Neural progenitor cell (in vitro differentiated cells): ENCODE measurements around the gene PTGDR. TPM values are rescaled to one million over a fixed set of nuclear protein-coding genes. Genes with fewer than 3 reads are reported as not detected.

Experiments used
- DNase-seq: peaks from one replicate; pipeline ENCODE4 v3.0.0-alpha.2; 2016; ENCODE audit warnings: low spot score
- H2AFZ ChIP-seq: fragments of 200-600 bp; sonication (generic); replicated peaks from 2 replicates; pipeline ENCODE4 v1.6.1; 2016; ENCODE audit warnings: antibody characterized with exemption
- H3F3A ChIP-seq: fragments of 200-600 bp; sonication (generic); 2 replicates; pipeline ENCODE4 v1.6.1; 2016; ENCODE audit warnings: antibody characterized with exemption, low read depth
- H3K27ac ChIP-seq: fragments of 200-600 bp; sonication (generic); 2 replicates; pipeline ENCODE4 v1.5.1; 2016; ENCODE audit warnings: mild to moderate bottlenecking
- H3K27me3 ChIP-seq: fragments of 200-600 bp; sonication (generic); 2 replicates; pipeline ENCODE4 v1.6.1; 2016; ENCODE audit warnings: mild to moderate bottlenecking, moderate library complexity
- H3K36me3 ChIP-seq: fragments of 200-600 bp; sonication (generic); 2 replicates; pipeline ENCODE4 v1.5.1; 2016
- H3K4me1 ChIP-seq: fragments of 200-600 bp; sonication (generic); 2 replicates; pipeline ENCODE4 v1.6.1; 2016; ENCODE audit warnings: mixed run types
- H3K4me2 ChIP-seq: fragments of 200-600 bp; sonication (generic); 2 replicates; pipeline ENCODE4 v1.6.1; 2016
- H3K4me3 ChIP-seq: fragments of 200-600 bp; sonication (generic); 2 replicates; pipeline ENCODE4 v1.5.1; 2016
- H3K79me2 ChIP-seq: fragments of 200-600 bp; sonication (generic); 2 replicates; pipeline ENCODE4 v1.6.1; 2016; ENCODE audit warnings: low read depth
- H3K9ac ChIP-seq: fragments of 200-600 bp; sonication (generic); 2 replicates; pipeline ENCODE4 v1.6.1; 2016
- H3K9me3 ChIP-seq: fragments of 200-600 bp; sonication (generic); 2 replicates; pipeline ENCODE4 v1.5.1; 2016; ENCODE audit warnings: low read depth
- H4K20me1 ChIP-seq: fragments of 200-600 bp; sonication (generic); 2 replicates; pipeline ENCODE4 v1.6.1; 2016; ENCODE audit warnings: low read depth
- H3K27ac Mint-ChIP-seq: 3 replicates; pipeline ENCODE4 v1.8.0; 2021; ENCODE audit warnings: mixed read lengths
- H3K27me3 Mint-ChIP-seq: 2 replicates; pipeline ENCODE4 v1.8.0; 2022; ENCODE audit warnings: low read depth, mild to moderate bottlenecking, inconsistent platforms, moderate library complexity, mixed read lengths; ENCODE audit not compliant: insufficient read depth
- H3K36me3 Mint-ChIP-seq: 3 replicates; pipeline ENCODE4 v1.8.0; 2021; ENCODE audit warnings: mixed read lengths
- H3K4me1 Mint-ChIP-seq: 3 replicates; pipeline ENCODE4 v1.8.0; 2021; ENCODE audit warnings: mixed read lengths
- H3K4me3 Mint-ChIP-seq: 3 replicates; pipeline ENCODE4 v1.8.0; 2021; ENCODE audit warnings: mild to moderate bottlenecking, moderate library complexity, mixed read lengths
- H3K9me3 Mint-ChIP-seq: 3 replicates; pipeline ENCODE4 v1.8.0; 2020; ENCODE audit warnings: mixed read lengths
- EZH2 ChIP-seq: fragments of 200-600 bp; sonication (generic); IDR thresholded peaks from 2 replicates; pipeline ENCODE4 v1.6.1; 2017; ENCODE audit warnings: antibody characterized with exemption, mild to moderate bottlenecking, moderate library complexity
- EZH2phosphoT487 ChIP-seq: fragments of 200-600 bp; sonication (generic); IDR thresholded peaks from 2 replicates; pipeline ENCODE4 v1.6.1; 2017; ENCODE audit warnings: antibody characterized with exemption
- total RNA-seq: library from RNA; depleted of rRNA; stranded (reverse); fragments of >200 nt; gene quantifications from 2 replicates; pipeline ENCODE4 v1.2.3, GENCODE V29; 2015; ENCODE audit warnings: low replicate concordance
- TF ChIP-seq, protein P1 (sequence below): fragments of 200-600 bp; sonication (generic); IDR thresholded peaks from 2 replicates; pipeline ENCODE4 v1.5.1; 2017; ENCODE audit warnings: antibody characterized with exemption, mild to moderate bottlenecking

Gene PTGDR
- total RNA-seq, 1 donor from 2014 or later: 0.58 TPM

DNA sequence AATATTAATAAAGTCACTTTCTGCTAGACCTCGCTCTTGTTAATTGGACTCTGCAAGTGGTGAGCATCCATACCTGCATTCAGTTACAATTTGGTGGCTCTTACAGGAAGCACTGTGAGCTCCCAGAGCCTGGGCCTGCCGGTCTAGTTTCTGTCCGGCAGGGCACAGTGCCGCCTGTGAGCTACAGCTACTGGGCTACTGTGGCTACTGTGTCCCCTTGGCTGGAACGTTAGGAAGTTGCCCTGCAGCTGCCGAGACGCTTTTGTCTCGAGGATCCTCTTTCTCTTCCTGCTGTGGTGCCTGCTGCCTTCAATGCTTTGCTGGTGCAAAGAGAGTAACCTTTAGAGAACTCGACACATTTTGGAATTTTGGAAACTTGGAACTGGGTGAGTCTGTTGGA, 44.6 kb upstream of the PTGDR start:
- H3K9me3 ChIP-seq: no peaks in the 10 kb centered on the region
- H3K27ac Mint-ChIP-seq: no peak overlapping the region

DNA sequence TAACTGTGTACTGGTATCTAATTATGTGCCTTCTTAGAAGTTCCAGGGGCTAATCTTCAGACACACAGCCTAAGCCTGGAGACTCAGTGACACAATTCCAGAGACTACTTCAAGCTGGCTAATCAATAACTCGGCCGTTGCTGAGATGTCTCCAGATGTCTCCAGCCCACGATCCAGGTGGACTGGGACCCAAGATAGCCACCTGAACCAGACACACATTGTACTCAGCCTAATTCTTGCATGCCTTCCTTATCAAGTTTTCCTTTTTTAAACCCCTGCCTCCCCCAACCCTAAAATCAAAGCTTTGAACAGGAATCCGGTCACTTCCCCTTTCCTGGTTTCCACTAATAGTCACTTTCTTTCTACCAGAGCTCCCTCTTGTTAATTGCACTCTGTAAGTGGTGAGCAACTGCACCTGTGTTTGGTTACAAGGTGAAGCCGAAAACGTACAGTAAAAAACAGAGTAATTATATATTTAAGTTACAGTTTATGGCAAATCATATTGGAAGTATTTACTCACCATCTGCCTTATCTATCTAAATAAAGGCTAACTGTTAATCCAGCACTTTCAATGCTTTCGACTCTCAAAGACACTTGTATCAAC, 39.8 kb upstream of the PTGDR start:
- no peaks in the 10 kb centered on the region for H3K36me3 ChIP-seq
- H3K27me3 ChIP-seq: no peaks in the 10 kb centered on the region
- no peak for DNase-seq
- no peak overlapping the region for H3K4me2 ChIP-seq
- H2AFZ ChIP-seq: no peak overlapping the region
- no peaks in the 10 kb centered on the region for H3K27me3 Mint-ChIP-seq
- H3K4me1 Mint-ChIP-seq: no peaks in the 10 kb centered on the region
- no peak for TF ChIP-seq EZH2
- TF ChIP-seq EZH2phosphoT487: no peak
- TF ChIP-seq, protein P1, sequence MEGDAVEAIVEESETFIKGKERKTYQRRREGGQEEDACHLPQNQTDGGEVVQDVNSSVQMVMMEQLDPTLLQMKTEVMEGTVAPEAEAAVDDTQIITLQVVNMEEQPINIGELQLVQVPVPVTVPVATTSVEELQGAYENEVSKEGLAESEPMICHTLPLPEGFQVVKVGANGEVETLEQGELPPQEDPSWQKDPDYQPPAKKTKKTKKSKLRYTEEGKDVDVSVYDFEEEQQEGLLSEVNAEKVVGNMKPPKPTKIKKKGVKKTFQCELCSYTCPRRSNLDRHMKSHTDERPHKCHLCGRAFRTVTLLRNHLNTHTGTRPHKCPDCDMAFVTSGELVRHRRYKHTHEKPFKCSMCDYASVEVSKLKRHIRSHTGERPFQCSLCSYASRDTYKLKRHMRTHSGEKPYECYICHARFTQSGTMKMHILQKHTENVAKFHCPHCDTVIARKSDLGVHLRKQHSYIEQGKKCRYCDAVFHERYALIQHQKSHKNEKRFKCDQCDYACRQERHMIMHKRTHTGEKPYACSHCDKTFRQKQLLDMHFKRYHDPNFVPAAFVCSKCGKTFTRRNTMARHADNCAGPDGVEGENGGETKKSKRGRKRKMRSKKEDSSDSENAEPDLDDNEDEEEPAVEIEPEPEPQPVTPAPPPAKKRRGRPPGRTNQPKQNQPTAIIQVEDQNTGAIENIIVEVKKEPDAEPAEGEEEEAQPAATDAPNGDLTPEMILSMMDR: no peak
- no peak overlapping the region for H3K9ac ChIP-seq
- no peak overlapping the region for H3K27ac ChIP-seq
- no peak overlapping the region for H3K4me3 ChIP-seq
- no peaks in the 10 kb centered on the region for H4K20me1 ChIP-seq
- peaks cover 8% of the 10 kb centered on the region for H3K4me1 ChIP-seq
- H3K27ac Mint-ChIP-seq: no peak overlapping the region
- no peak overlapping the region for H3K4me3 Mint-ChIP-seq
- no peaks in the 10 kb centered on the region for H3K36me3 Mint-ChIP-seq
- H3K9me3 ChIP-seq: no peaks in the 10 kb centered on the region
- H3F3A ChIP-seq: no peaks in the 10 kb centered on the region
- no peaks in the 10 kb centered on the region for H3K9me3 Mint-ChIP-seq
- H3K79me2 ChIP-seq: no peaks in the 10 kb centered on the region

More for the DNA sequence above, 44.6 kb upstream of the PTGDR start:
- Histone ChIP-seq H2AFZ (peak overlapping the region; percentile 19), H3K79me2 (no peaks in the 10 kb centered on the region), H3K4me1 (peaks cover 10% of the 10 kb centered on the region), H3K36me3 (no peaks in the 10 kb centered on the region), H3K27me3 (no peaks in the 10 kb centered on the region), H3K4me2 (peak overlapping the region; percentile 9), H3K27ac (no peak overlapping the region), H4K20me1 (no peaks in the 10 kb centered on the region), H3F3A (no peaks in the 10 kb centered on the region), H3K4me3 (no peak overlapping the region), H3K9ac (no peak overlapping the region)
- DNase-seq: peak; percentile 56
- no peaks in the 10 kb centered on the region for H3K9me3 Mint-ChIP-seq
- H3K4me3 Mint-ChIP-seq: no peak overlapping the region
- no peak for TF ChIP-seq EZH2phosphoT487
- no peak for TF ChIP-seq EZH2
- TF ChIP-seq, protein P1: no peak
- H3K4me1 Mint-ChIP-seq: no peaks in the 10 kb centered on the region
- no peaks in the 10 kb centered on the region for H3K36me3 Mint-ChIP-seq
- H3K27me3 Mint-ChIP-seq: no peaks in the 10 kb centered on the region

DNA sequence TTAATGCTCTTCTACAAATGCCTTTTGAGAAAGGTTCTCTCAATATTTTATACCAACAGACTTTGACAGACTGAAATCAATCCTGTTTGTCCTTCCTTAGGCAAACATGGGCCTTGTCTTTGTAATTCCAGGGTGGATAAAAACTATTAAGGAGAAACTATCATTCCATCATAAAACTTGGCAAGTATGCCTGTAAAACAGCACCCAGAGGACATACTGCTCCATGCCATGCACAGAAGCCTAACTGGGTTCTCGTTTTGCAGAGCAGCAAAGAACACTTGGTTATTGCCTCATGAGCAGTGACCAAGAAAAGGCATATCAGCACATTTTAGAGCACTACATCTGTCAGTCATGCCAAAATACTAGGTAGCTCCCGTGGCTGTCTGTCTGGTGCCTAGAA, 33.8 kb upstream of the PTGDR start:
- H3K27me3 Mint-ChIP-seq: peaks cover 2% of the 10 kb centered on the region
- H3K36me3 Mint-ChIP-seq: no peaks in the 10 kb centered on the region
- H3K27me3 ChIP-seq: no peaks in the 10 kb centered on the region
- no peak overlapping the region for H3K4me3 Mint-ChIP-seq
- no peaks in the 10 kb centered on the region for H3F3A ChIP-seq
- peaks cover 5% of the 10 kb centered on the region for H3K4me1 Mint-ChIP-seq
- no peak overlapping the region for H3K4me2 ChIP-seq
- no peak overlapping the region for H3K4me3 ChIP-seq
- no peaks in the 10 kb centered on the region for H3K9me3 Mint-ChIP-seq
- DNase-seq: no peak
- H3K27ac ChIP-seq: no peak overlapping the region
- H3K27ac Mint-ChIP-seq: no peak overlapping the region
- TF ChIP-seq EZH2 (no peak), EZH2phosphoT487 (no peak)
- TF ChIP-seq, protein P1: no peak
- H3K9me3 ChIP-seq: no peaks in the 10 kb centered on the region
- no peaks in the 10 kb centered on the region for H4K20me1 ChIP-seq
- H3K79me2 ChIP-seq: no peaks in the 10 kb centered on the region
- no peaks in the 10 kb centered on the region for H3K36me3 ChIP-seq
- no peak overlapping the region for H2AFZ ChIP-seq
- peaks cover 10% of the 10 kb centered on the region for H3K4me1 ChIP-seq
- no peak overlapping the region for H3K9ac ChIP-seq
